ENCODE measurements around the gene ITGB7. TPM values are rescaled to one million over a fixed set of nuclear protein-coding genes. Genes with fewer than 3 reads are reported as not detected.
A peak's percentile ranks its signal among the peaks of the same experiment; 100 is the strongest.

The ITGB7 gene
- total RNA-seq, 4 donors from 2014 or later, result 2.0 to 3.8 (median 2.4) TPM; not detected in 1

DNA sequence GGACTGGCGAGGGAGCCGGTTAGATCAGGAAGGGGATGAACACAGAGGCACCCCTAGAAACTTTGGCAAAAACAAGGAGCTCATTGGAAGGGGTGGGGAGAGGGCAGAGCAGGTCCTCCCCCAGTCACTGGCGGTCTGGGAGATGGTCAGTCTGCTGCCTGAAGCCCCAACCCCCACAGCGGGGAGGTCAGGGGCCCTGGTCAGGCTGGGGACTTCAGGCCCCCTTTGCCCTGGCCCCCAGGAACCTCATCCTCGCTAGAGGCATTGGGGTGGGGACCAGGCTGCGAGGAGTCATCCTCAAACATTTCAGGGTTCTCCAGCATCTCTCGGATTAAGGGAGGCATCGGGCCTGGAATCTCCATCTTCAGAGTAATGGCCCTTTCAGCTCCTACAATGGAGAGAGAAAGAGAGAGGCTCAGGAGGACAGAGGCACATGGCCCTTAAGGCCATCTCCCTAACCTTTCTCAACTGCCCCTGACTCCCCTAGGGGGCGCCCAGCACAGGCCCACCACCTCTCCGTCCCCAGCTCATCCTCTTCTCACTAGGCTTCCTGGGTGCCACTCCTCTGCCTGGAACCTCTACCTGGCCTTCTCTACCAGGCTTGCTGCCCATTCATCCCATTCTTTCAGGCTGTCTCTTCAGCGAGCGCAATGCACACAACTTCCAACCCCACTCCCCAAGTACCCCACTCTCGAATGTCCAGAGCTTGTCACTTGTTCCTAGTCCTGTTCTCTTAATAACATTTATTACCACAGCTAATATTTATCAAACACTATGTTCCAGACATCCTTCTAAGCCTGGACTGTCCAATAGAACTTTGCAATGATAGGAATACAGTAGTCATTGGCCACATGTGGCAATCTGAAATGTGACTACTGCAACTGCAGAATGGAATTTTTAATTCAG, 4.7 kb upstream of the ITGB7 start:
- DNase-seq, result peak in 1 of 2 donors; percentile 13
- intact Hi-C loops (cut with DNase I; ENCODE audit: low total_unique reads), result loop anchor here (10.0 kb wide), 1 partner anchor 73 kb away; no protein-coding TSS in a partner anchor
- Histone ChIP-seq H3K27ac (no peak overlapping the region), H3K36me3 (no peaks in the 10 kb centered on the region), H3K4me3 (no peak overlapping the region), H3K27me3 (no peaks in the 10 kb centered on the region), H3K9me3 (no peaks in the 10 kb centered on the region), H3K4me1 (peaks cover 2 to 6% of the 10 kb centered on the region in 2 donors)
- TF ChIP-seq, protein P1, sequence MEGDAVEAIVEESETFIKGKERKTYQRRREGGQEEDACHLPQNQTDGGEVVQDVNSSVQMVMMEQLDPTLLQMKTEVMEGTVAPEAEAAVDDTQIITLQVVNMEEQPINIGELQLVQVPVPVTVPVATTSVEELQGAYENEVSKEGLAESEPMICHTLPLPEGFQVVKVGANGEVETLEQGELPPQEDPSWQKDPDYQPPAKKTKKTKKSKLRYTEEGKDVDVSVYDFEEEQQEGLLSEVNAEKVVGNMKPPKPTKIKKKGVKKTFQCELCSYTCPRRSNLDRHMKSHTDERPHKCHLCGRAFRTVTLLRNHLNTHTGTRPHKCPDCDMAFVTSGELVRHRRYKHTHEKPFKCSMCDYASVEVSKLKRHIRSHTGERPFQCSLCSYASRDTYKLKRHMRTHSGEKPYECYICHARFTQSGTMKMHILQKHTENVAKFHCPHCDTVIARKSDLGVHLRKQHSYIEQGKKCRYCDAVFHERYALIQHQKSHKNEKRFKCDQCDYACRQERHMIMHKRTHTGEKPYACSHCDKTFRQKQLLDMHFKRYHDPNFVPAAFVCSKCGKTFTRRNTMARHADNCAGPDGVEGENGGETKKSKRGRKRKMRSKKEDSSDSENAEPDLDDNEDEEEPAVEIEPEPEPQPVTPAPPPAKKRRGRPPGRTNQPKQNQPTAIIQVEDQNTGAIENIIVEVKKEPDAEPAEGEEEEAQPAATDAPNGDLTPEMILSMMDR (IDR thresholded peaks at IDR 0.05), result no peak
- TF ChIP-seq POLR2A (IDR thresholded peaks at IDR 0.05), result no peak

DNA sequence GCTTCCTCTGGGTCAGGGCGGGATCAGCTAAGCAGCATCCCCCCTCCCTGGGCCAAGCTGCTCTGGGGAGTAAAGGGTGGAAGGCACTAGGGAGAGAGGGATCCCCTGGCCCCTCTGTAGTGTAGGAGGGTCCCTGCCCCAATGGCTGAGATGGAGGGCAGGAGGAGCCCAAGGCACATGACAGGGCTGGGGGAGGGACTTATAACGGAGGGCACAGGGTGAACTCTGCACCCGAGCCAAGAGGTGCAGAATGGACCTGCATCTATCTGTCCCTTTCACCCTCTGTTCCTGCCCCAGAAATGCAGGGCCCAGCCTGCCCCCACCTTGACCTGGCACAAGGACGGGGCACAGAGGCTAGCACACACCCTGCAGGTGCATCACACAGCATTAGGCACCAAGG, 3.8 kb upstream of the ITGB7 start:
- Histone ChIP-seq H3K36me3 (no peaks in the 10 kb centered on the region), H3K27me3 (no peaks in the 10 kb centered on the region), H3K4me1 (peaks cover 0 to 6% of the 10 kb centered on the region in 2 donors), H3K4me3 (no peak overlapping the region), H3K9me3 (no peaks in the 10 kb centered on the region), H3K27ac (no peak overlapping the region)
- DNase-seq, result peak in 1 of 2 donors; percentile 12
- TF ChIP-seq, protein P1 (IDR thresholded peaks at IDR 0.05), result no peak
- intact Hi-C loops (cut with DNase I; ENCODE audit: low total_unique reads), result loop anchor here (10.0 kb wide), 1 partner anchor 74 kb away; no protein-coding TSS in a partner anchor

- no peak for TF ChIP-seq POLR2A (IDR thresholded peaks at IDR 0.05)
- TF ChIP-seq, protein P1 (IDR thresholded peaks at IDR 0.05), result no peak
- H3K36me3 ChIP-seq, result no peaks in the 10 kb centered on the region
- intact Hi-C loops (cut with DNase I; ENCODE audit: low total_unique reads), result no loop called here
- no peaks in the 10 kb centered on the region for H3K9me3 ChIP-seq
- no peaks in the 10 kb centered on the region for H3K27me3 ChIP-seq
- DNase-seq, result no peak
- H3K4me3 ChIP-seq, result no peak overlapping the region
- peaks cover 0 to 6% of the 10 kb centered on the region in 2 donors for H3K4me1 ChIP-seq
- no peak overlapping the region for H3K27ac ChIP-seq
Observed at GRCh38 chr12:53208877-53209463, 1.9 kb upstream of the ITGB7 start.

- TF ChIP-seq POLR2A (IDR thresholded peaks at IDR 0.05), result no peak
- TF ChIP-seq, protein P1 (IDR thresholded peaks at IDR 0.05), result no peak
- H3K4me3 ChIP-seq, result no peak overlapping the region
- DNase-seq, result peak in 1 of 2 donors; percentile 48
- H3K27ac ChIP-seq, result no peak overlapping the region
- H3K27me3 ChIP-seq, result no peaks in the 10 kb centered on the region
- H3K4me1 ChIP-seq, result peaks cover 0 to 6% of the 10 kb centered on the region in 2 donors
- H3K36me3 ChIP-seq, result no peaks in the 10 kb centered on the region
- intact Hi-C loops (cut with DNase I; ENCODE audit: low total_unique reads), result no loop called here
- H3K9me3 ChIP-seq, result no peaks in the 10 kb centered on the region
Observed at GRCh38 chr12:53208435-53208834, 1.4 kb upstream of the ITGB7 start.
